Heart right ventricle (tissue), 16 donors: Measurements from ENCODE around the gene SERPINA4. TPM values are rescaled to one million over a fixed set of nuclear protein-coding genes. Genes with fewer than 3 reads are reported as not detected.

Experiments
- ATAC-seq, 8 donors: fragments of 200-7000 bp; cut with Tn5 transposase; one replicate each; pipeline ENCODE4 v1.9.1; 2020; ENCODE audit warnings: mild to moderate bottlenecking in 8 of 8, moderate library complexity in 8 of 8, moderate number of reproducible peaks in 1 of 8
- DNase-seq, 2 donors: peaks; one replicate each; pipeline ENCODE4 v3.0.0-alpha.2; 2020
- H3K27ac ChIP-seq, 10 donors: fragments of 200-600 bp; sonication (generic) in 2 of 10; one replicate each; pipeline versions ENCODE4 v1.5.0 to v1.8.0; 2020 to 2022; ENCODE audit warnings: mild to moderate bottlenecking in 3 of 10
- H3K27me3 ChIP-seq, 7 donors: fragments of 200-600 bp; one replicate each; pipeline ENCODE4 v1.8.0; 2021 to 2022; ENCODE audit warnings: mild to moderate bottlenecking in 2 of 7
- H3K36me3 ChIP-seq, 9 donors: fragments of 200-600 bp; sonication (generic) in 1 of 9; one replicate each; pipeline versions ENCODE4 v1.5.0 to v1.8.0; 2020 to 2022; ENCODE audit warnings: mild to moderate bottlenecking in 2 of 9
- H3K4me1 ChIP-seq, 9 donors: fragments of 200-600 bp; sonication (generic) in 1 of 9; one replicate each; pipeline versions ENCODE4 v1.5.0 to v1.8.0; 2020 to 2022; ENCODE audit warnings: mild to moderate bottlenecking in 4 of 9
- H3K4me3 ChIP-seq, 10 donors: fragments of 200-600 bp; sonication (generic) in 2 of 10; one replicate each; pipeline versions ENCODE4 v1.5.0 to v1.8.0; 2020 to 2022; ENCODE audit warnings: mild to moderate bottlenecking in 7 of 10, moderate library complexity in 2 of 10
- H3K9me3 ChIP-seq, 11 donors: fragments of 200-600 bp in 10 of 11; sonication (generic) in 2 of 11; one replicate each; pipeline versions ENCODE4 v1.5.0 to v1.8.0; 2013 to 2022; ENCODE audit warnings: mild to moderate bottlenecking in 2 of 11, control low read depth in 1 of 11, moderate library complexity in 1 of 11
- CTCF ChIP-seq, 9 donors: fragments of 200-600 bp; sonication (generic) in 2 of 9; IDR thresholded peaks; one replicate each; pipeline versions ENCODE4 v1.5.0 to v1.8.0; 2021 to 2022; ENCODE audit warnings: antibody characterized with exemption in 9 of 9, mild to moderate bottlenecking in 5 of 9, moderate library complexity in 1 of 9
- WGBS, 2 donors: extraction: QIAGEN DNeasy Blood & Tissue Kit; methylation state at CpG; one replicate each; pipeline ENCODE4 v1.1.7; 2013; ENCODE audit warnings: inconsistent platforms in 1 of 2; 5-methylcytosine and 5-hydroxymethylcytosine counted together
- intact Hi-C, 10 donors: fragments of 100-400 bp; cut with DNase I; formaldehyde crosslinking; loops; one replicate each; pipeline versions ENCODE4 v1.11.1 to v1.14.2; 2022
- polyA plus RNA-seq, 2 donors: library from polyadenylated mRNA; stranded (reverse); fragments of 200-250 nt; gene quantifications; one replicate each; pipeline ENCODE4 v1.2.3, GENCODE V29; 2013
- total RNA-seq, 10 donors: library from RNA; stranded (reverse); fragmentation: NEBNext Ultra II Directional in 3 of 10; extraction: Animal tissue kit (Norgen Biotek cat#: 25700) in 3 of 10; gene quantifications; one replicate each; pipeline versions ENCODE4 v1.2.1 to v1.2.4, GENCODE V29; 2021 to 2023
- donor health status: Arrhythmogenic right ventricular cardiomyopathy.
- donor health status: ischemic (EF 13 %, LVEDD 7.1; RV severe dilation, severe dysfunction).
- donor health status: healthy with polysubstance abuse.
- donor health status: DM: no; HTN: yes; CAD: no.
- donor health status: DM: no; HTN: no; CAD: no.
- donor health status: ischemic (EF 25% LVEDD 6.9; RV normal size, moderate dysfunction).
- donor health status: ischemic (EF 25% LVEDD 5.7; RV mildly dilated, moderate dysfunction).
- donor health status: healthy.
- donor health status: DM: yes; HTN: yes; CAD: no.
- donor health status: Ischemic cardiomyopathy.
- donor health status: ischemic (EF 35%, LVEDD 5.7; RV mildly dilated, moderate dysfunction).
- donor health status: nonischemic (EF 11% LVEDD 7.7; RV severe dilation, severe dysfunction).
- donor health status: DM: yes; HTN: yes; CAD: no.
- donor health status: PGD.
- donor health status: ischemic (EF 29% LVEDD 5.4; RV normal size, mild dysfunction).
- donor health status: nonischemic (EF 23%, LVEDD 6.1; RV moderate dilation, normal function).

SERPINA4 gene
- total and polyA plus RNA-seq, 12 donors, result not detected

- Histone ChIP-seq H3K36me3 (no peaks in the 10 kb centered on the region), H3K27me3 (peaks cover 0 to 38% (median 19%) of the 10 kb centered on the region in 7 donors), H3K4me3 (no peak overlapping the region), H3K27ac (no peak overlapping the region), H3K4me1 (peaks cover 0 to 11% (median 4%) of the 10 kb centered on the region in 9 donors), H3K9me3 (peaks cover 0 to 10% (median 0%) of the 10 kb centered on the region in 11 donors)
- DNase-seq, result no peak
- intact Hi-C loops, result loop anchor here in 1 of 10 donors (10.0 kb wide), 1 partner anchor 108 kb away; no protein-coding TSS in a partner anchor
- TF ChIP-seq CTCF (IDR thresholded peaks at IDR 0.05), result no peak
- whole genome bisulfite sequencing, 2 donors, result 64 to 70% methylated on average over 9 of the region's 9 CpGs
- no peak for ATAC-seq
These were observed 18.3 kb upstream of the SERPINA4 start for GRCh38 chr14:94542811-94543440.

GRCh38 chr14:94543449-94544124 lies 17.7 kb upstream of the SERPINA4 start:
- intact Hi-C loops, result loop anchor here in 1 of 10 donors (10.0 kb wide), 1 partner anchor 109 kb away; no protein-coding TSS in a partner anchor
- Histone ChIP-seq H3K27ac (no peak overlapping the region), H3K4me1 (peaks cover 0 to 11% (median 4%) of the 10 kb centered on the region in 9 donors), H3K4me3 (no peak overlapping the region), H3K9me3 (peaks cover 0 to 10% (median 0%) of the 10 kb centered on the region in 11 donors), H3K27me3 (peaks cover 0 to 32% (median 19%) of the 10 kb centered on the region in 7 donors), H3K36me3 (no peaks in the 10 kb centered on the region)
- no peak for DNase-seq
- no peak for ATAC-seq
- 75 to 76% methylated on average over 15 of the region's 15 CpGs for WGBS, 2 donors
- no peak for TF ChIP-seq CTCF (IDR thresholded peaks at IDR 0.05)

GRCh38 chr14:94544726-94545125 lies 16.5 kb upstream of the SERPINA4 start:
- no peak for TF ChIP-seq CTCF (IDR thresholded peaks at IDR 0.05)
- DNase-seq, result no peak
- no peak for ATAC-seq
- Histone ChIP-seq H3K27me3 (peaks cover 0 to 42% (median 21%) of the 10 kb centered on the region in 7 donors), H3K36me3 (no peaks in the 10 kb centered on the region), H3K9me3 (peaks cover 0 to 10% (median 0%) of the 10 kb centered on the region in 11 donors), H3K4me1 (peaks cover 0 to 11% (median 4%) of the 10 kb centered on the region in 9 donors), H3K4me3 (no peak overlapping the region), H3K27ac (no peak overlapping the region)
- WGBS, 2 donors, result 48 to 49% methylated on average over 7 of the region's 7 CpGs
- intact Hi-C loops, result loop anchor here in 2 of 10 donors (5.0 to 10.0 kb wide), 2 partner anchors 110 to 412 kb away; no protein-coding TSS in a partner anchor

DNA sequence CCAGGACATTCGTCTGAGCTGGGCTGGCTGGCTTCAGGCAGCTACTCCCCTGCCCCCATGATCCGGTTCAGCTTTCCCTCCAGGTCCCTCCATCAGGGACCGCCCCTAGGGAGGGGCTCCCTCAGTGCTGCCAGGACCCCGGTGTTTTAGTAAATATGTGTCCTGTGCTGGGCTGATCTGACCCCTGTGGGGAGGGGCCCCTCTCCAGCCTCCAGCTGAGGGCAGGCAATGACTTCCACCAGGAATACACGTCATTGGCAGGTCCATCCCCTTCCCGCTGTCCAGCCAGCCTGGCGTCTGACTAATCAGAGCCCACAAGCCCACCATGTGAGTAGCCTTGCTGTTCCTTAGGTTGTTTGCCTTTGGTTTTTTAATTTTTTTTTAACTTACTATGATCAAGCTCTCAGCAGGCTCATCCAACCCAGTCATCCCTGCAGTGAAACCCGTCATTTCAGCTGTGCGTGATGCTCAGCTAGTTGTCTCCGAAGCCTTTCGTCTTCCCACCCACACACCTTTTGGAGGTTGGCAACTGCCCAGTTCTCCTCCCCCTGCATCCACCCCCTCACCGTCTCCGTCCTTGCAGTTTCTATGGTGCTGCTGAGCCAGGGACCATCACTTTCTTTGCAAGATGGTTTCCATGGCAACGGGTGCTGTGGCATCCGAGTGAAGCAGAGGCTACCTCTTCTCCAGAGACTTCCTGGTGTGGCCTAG lies 16.0 kb upstream of the SERPINA4 start:
- Histone ChIP-seq H3K27ac (no peak overlapping the region), H3K4me1 (peaks cover 0 to 7% (median 2%) of the 10 kb centered on the region in 9 donors), H3K9me3 (peaks cover 0 to 10% (median 0%) of the 10 kb centered on the region in 11 donors), H3K27me3 (peaks cover 0 to 40% (median 24%) of the 10 kb centered on the region in 7 donors), H3K4me3 (no peak overlapping the region), H3K36me3 (no peaks in the 10 kb centered on the region)
- TF ChIP-seq CTCF (IDR thresholded peaks at IDR 0.05), result no peak
- ATAC-seq (no peak), DNase-seq (no peak)
- 54 to 56% methylated on average over 15 of the region's 15 CpGs for WGBS, 2 donors
- intact Hi-C loops, result loop anchor here in 2 of 10 donors (5.0 to 10.0 kb wide), 2 partner anchors 110 to 413 kb away; no protein-coding TSS in a partner anchor
